SK-N-SH treated with all-trans-retinoic acid at 6 μM for 48 hours (cell line): ENCODE results near the gene CDH4.

Experiments
- ATAC-seq: fragments of 200-7000 bp; cut with Tn5 transposase; 3 replicates; pipeline ENCODE4 v1.9.1; 2020; ENCODE audit warnings: mild to moderate bottlenecking, moderate library complexity
- ARNTL ChIP-seq: fragments of 450-650 bp; formaldehyde crosslinking; IDR thresholded peaks from 2 replicates; pipeline ENCODE4 v1.5.0; 2020; ENCODE audit warnings: low read depth, mild to moderate bottlenecking, moderate library complexity, borderline replicate concordance
- BACH2 ChIP-seq: fragments of 250-450 bp; sonication (Bioruptor Pico); IDR thresholded peaks from 2 replicates; pipeline ENCODE4 v1.9.0; 2021; ENCODE audit warnings: mild to moderate bottlenecking, borderline replicate concordance
- CSDC2 ChIP-seq: fragments of 250-450 bp; sonication (Bioruptor Pico); IDR thresholded peaks from 2 replicates; pipeline ENCODE4 v1.5.0; 2020; ENCODE audit warnings: mild to moderate bottlenecking, moderate library complexity
- ESRRG ChIP-seq: fragments of 250-450 bp; sonication (Bioruptor Pico); IDR thresholded peaks from 2 replicates; pipeline ENCODE4 v1.6.1; 2021; ENCODE audit warnings: mild to moderate bottlenecking
- GLIS3 ChIP-seq: fragments of 250-450 bp; sonication (Bioruptor Pico); IDR thresholded peaks from 2 replicates; pipeline ENCODE4 v1.5.0; 2020; ENCODE audit warnings: mild to moderate bottlenecking, moderate library complexity
- ISL1 ChIP-seq: fragments of 250-450 bp; sonication (Bioruptor Pico); IDR thresholded peaks from 2 replicates; pipeline ENCODE4 v2.1.2; 2022; ENCODE audit warnings: mild to moderate bottlenecking, moderate library complexity
- OSR1 ChIP-seq: fragments of 250-450 bp; sonication (Bioruptor Pico); IDR thresholded peaks from 2 replicates; pipeline ENCODE4 v1.8.0; 2022; ENCODE audit warnings: moderate library complexity, mild to moderate bottlenecking, inconsistent platforms
- PATZ1 ChIP-seq: fragments of 250-450 bp; sonication (Bioruptor Pico); IDR thresholded peaks from 2 replicates; pipeline ENCODE4 v1.8.0; 2020; ENCODE audit warnings: mild to moderate bottlenecking, moderate library complexity, borderline replicate concordance
- PPARA ChIP-seq: fragments of 250-450 bp; sonication (Bioruptor Pico); IDR thresholded peaks from 2 replicates; pipeline ENCODE4 v1.5.0; 2020; ENCODE audit warnings: mild to moderate bottlenecking, borderline replicate concordance
- RARB ChIP-seq: fragments of 250-450 bp; sonication (Bioruptor Pico); IDR thresholded peaks from 2 replicates; pipeline ENCODE4 v1.8.0; 2021; ENCODE audit warnings: mild to moderate bottlenecking, moderate library complexity
- TCF4 ChIP-seq: fragments of 250-450 bp; sonication (Bioruptor Pico); IDR thresholded peaks from 2 replicates; pipeline ENCODE4 v1.8.0; 2021; ENCODE audit warnings: mild to moderate bottlenecking, moderate library complexity, borderline replicate concordance
- TOX ChIP-seq: fragments of 250-450 bp; sonication (Bioruptor Pico); IDR thresholded peaks from 2 replicates; pipeline ENCODE4 v1.8.0; 2021; ENCODE audit warnings: mild to moderate bottlenecking, moderate library complexity, borderline replicate concordance
- TSHZ2 ChIP-seq: fragments of 250-450 bp; sonication (Bioruptor Pico); IDR thresholded peaks from 2 replicates; pipeline ENCODE4 v1.5.0; 2020; ENCODE audit warnings: mild to moderate bottlenecking, moderate library complexity
- ZC3H10 ChIP-seq: fragments of 250-450 bp; sonication (Bioruptor Pico); IDR thresholded peaks from 2 replicates; pipeline ENCODE4 v1.5.1; 2021; ENCODE audit warnings: mild to moderate bottlenecking, moderate library complexity
- ZFP3 ChIP-seq: fragments of 250-450 bp; sonication (Bioruptor Pico); IDR thresholded peaks from 2 replicates; pipeline ENCODE4 v1.5.0; 2020; ENCODE audit warnings: mild to moderate bottlenecking, moderate library complexity
- ZFP30 ChIP-seq: fragments of 450-650 bp; formaldehyde crosslinking; IDR thresholded peaks from 2 replicates; pipeline ENCODE4 v1.5.0; 2022; ENCODE audit warnings: mild to moderate bottlenecking, moderate library complexity
- ZNF70 ChIP-seq: fragments of 450-650 bp; formaldehyde crosslinking; IDR thresholded peaks from 2 replicates; pipeline ENCODE4 v1.5.0; 2020; ENCODE audit warnings: mild to moderate bottlenecking, moderate library complexity
- ZNF8 ChIP-seq: fragments of 450-650 bp; formaldehyde crosslinking; IDR thresholded peaks from 2 replicates; pipeline ENCODE4 v1.5.0; 2020; ENCODE audit warnings: mild to moderate bottlenecking, moderate library complexity
- TF ChIP-seq, protein P1 (sequence below): fragments of 250-450 bp; sonication (Bioruptor Pico); IDR thresholded peaks from 2 replicates; pipeline ENCODE4 v1.5.1; 2020; ENCODE audit warnings: low read depth, mild to moderate bottlenecking, moderate library complexity
- TF ChIP-seq, protein P2 (sequence below): fragments of 250-450 bp; sonication (Bioruptor Pico); IDR thresholded peaks from 2 replicates; pipeline ENCODE4 v1.5.1; 2021; ENCODE audit warnings: mild to moderate bottlenecking, moderate library complexity
- TF ChIP-seq, protein P3 (sequence below): fragments of 250-450 bp; sonication (Bioruptor Pico); IDR thresholded peaks from 2 replicates; pipeline ENCODE4 v1.8.0; 2021; ENCODE audit warnings: low read depth, mild to moderate bottlenecking, moderate library complexity, borderline replicate concordance

The CDH4 gene

DNA sequence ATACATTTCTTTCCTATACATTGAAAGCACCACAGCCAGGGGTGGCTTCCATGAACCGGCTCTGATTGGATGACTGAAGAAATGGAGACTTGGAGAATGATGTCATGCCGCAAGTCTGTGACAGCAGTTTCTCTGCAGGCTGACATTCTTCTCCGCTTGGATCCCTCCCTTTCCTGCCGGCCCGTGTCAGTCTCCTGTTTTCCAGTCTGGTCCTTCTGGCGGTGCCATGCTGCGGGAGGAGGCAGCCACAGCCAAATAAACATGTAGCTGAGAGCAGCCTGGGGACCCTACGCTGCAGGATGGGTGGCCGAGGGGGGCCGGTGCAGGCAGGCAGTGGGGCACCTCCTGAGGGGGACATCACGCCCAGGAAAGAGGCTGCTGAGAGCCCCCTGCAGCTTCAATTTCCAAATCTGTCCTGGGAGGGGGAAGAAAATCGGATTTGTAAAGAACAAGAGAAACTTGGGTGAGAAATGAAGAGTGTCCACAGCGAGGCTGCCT is 635.6 kb downstream of the CDH4 start:
- TF ChIP-seq PATZ1 (CRISPR knock-in tag) (no peak), ZNF70 (no peak), BACH2 (CRISPR knock-in tag) (no peak), ZNF8 (CRISPR knock-in tag) (no peak), GLIS3 (CRISPR knock-in tag) (no peak), ISL1 (CRISPR knock-in tag) (no peak), OSR1 (CRISPR knock-in tag) (no peak), TSHZ2 (no peak), ZFP30 (no peak), CSDC2 (CRISPR knock-in tag) (no peak), RARB (no peak), ZC3H10 (CRISPR knock-in tag) (no peak), TOX (no peak), ARNTL (CRISPR knock-in tag) (no peak)
- TF ChIP-seq, protein P1, sequence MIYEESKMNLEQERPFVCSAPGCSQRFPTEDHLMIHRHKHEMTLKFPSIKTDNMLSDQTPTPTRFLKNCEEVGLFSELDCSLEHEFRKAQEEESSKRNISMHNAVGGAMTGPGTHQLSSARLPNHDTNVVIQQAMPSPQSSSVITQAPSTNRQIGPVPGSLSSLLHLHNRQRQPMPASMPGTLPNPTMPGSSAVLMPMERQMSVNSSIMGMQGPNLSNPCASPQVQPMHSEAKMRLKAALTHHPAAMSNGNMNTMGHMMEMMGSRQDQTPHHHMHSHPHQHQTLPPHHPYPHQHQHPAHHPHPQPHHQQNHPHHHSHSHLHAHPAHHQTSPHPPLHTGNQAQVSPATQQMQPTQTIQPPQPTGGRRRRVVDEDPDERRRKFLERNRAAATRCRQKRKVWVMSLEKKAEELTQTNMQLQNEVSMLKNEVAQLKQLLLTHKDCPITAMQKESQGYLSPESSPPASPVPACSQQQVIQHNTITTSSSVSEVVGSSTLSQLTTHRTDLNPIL (CRISPR knock-in tag), result no peak
- TF ChIP-seq, protein P2, sequence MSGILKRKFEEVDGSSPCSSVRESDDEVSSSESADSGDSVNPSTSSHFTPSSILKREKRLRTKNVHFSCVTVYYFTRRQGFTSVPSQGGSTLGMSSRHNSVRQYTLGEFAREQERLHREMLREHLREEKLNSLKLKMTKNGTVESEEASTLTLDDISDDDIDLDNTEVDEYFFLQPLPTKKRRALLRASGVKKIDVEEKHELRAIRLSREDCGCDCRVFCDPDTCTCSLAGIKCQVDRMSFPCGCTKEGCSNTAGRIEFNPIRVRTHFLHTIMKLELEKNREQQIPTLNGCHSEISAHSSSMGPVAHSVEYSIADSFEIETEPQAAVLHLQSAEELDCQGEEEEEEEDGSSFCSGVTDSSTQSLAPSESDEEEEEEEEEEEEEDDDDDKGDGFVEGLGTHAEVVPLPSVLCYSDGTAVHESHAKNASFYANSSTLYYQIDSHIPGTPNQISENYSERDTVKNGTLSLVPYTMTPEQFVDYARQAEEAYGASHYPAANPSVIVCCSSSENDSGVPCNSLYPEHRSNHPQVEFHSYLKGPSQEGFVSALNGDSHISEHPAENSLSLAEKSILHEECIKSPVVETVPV, result no peak
- ATAC-seq, result no peak

- ATAC-seq, result no peak
- TF ChIP-seq PPARA (CRISPR knock-in tag), result no peak
- no peak for TF ChIP-seq RARB
- TF ChIP-seq, protein P2, result no peak
- no peak for TF ChIP-seq OSR1 (CRISPR knock-in tag)
- no peak for TF ChIP-seq ZFP30
- TF ChIP-seq TOX, result no peak
- TF ChIP-seq, protein P1 (CRISPR knock-in tag), result no peak
- no peak for TF ChIP-seq ISL1 (CRISPR knock-in tag)
- no peak for TF ChIP-seq ZC3H10 (CRISPR knock-in tag)
- TF ChIP-seq GLIS3 (CRISPR knock-in tag), result no peak
- TF ChIP-seq PATZ1 (CRISPR knock-in tag), result no peak
- TF ChIP-seq ARNTL (CRISPR knock-in tag), result no peak
- TF ChIP-seq CSDC2 (CRISPR knock-in tag), result no peak
- TF ChIP-seq, protein P3, sequence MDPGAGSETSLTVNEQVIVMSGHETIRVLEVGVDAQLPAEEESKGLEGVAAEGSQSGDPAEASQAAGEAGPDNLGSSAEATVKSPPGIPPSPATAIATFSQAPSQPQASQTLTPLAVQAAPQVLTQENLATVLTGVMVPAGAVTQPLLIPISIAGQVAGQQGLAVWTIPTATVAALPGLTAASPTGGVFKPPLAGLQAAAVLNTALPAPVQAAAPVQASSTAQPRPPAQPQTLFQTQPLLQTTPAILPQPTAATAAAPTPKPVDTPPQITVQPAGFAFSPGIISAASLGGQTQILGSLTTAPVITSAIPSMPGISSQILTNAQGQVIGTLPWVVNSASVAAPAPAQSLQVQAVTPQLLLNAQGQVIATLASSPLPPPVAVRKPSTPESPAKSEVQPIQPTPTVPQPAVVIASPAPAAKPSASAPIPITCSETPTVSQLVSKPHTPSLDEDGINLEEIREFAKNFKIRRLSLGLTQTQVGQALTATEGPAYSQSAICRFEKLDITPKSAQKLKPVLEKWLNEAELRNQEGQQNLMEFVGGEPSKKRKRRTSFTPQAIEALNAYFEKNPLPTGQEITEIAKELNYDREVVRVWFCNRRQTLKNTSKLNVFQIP, result no peak
- no peak for TF ChIP-seq ZNF70
- TF ChIP-seq ESRRG (CRISPR knock-in tag), result no peak
- no peak for TF ChIP-seq ZFP3 (CRISPR knock-in tag)
- no peak for TF ChIP-seq TCF4 (CRISPR knock-in tag)
- no peak for TF ChIP-seq ZNF8 (CRISPR knock-in tag)
- TF ChIP-seq BACH2 (CRISPR knock-in tag), result no peak
Observed at GRCh38 chr20:61888101-61888865, 636.2 kb downstream of the CDH4 start.
